Mucosa of descending colon (tissue), 3 donors: ENCODE results near the gene NUDCD3. TPM values are rescaled to one million over a fixed set of nuclear protein-coding genes. Genes with fewer than 3 reads are reported as not detected.

Source experiments
- ATAC-seq: fragments of 200-7000 bp; cut with Tn5 transposase; one replicate; pipeline ENCODE4 v1.9.1; 2020; ENCODE audit warnings: mild to moderate bottlenecking, moderate library complexity
- DNase-seq, 3 donors: peaks; one replicate each; pipeline ENCODE4 v3.0.0-alpha.2; 2020
- H3K36me3 ChIP-seq: fragments of 200-600 bp; one replicate; pipeline ENCODE4 v1.8.0; 2021; ENCODE audit warnings: low read depth, mild to moderate bottlenecking
- H3K4me1 ChIP-seq: fragments of 200-600 bp; one replicate; pipeline ENCODE4 v1.8.0; 2021; ENCODE audit warnings: low read depth, mild to moderate bottlenecking
- H3K4me3 ChIP-seq: fragments of 200-600 bp; one replicate; pipeline ENCODE4 v1.8.0; 2021; ENCODE audit warnings: mild to moderate bottlenecking
- H3K9me3 ChIP-seq: fragments of 200-600 bp; one replicate; pipeline ENCODE4 v1.8.0; 2021; ENCODE audit warnings: mild to moderate bottlenecking
- intact Hi-C, 2 donors: fragments of 100-400 bp; cut with DNase I in 1 of 2; cut with micrococcal nuclease in 1 of 2; formaldehyde crosslinking; loops; one replicate each; pipeline versions ENCODE4 v1.11.0 to v1.11.1; 2022; cut with DNase I, micrococcal nuclease
- total RNA-seq, 3 donors: library from RNA; stranded (reverse); fragmentation: NEBNext Ultra II Directional in 2 of 3; extraction: Animal tissue kit (Norgen Biotek cat#: 25700) in 2 of 3; gene quantifications; one replicate each; pipeline versions ENCODE4 v1.2.1 to v1.2.4, GENCODE V29; 2021 to 2023
- TF ChIP-seq, protein P1 (sequence below): fragments of 200-600 bp; IDR thresholded peaks from one replicate; pipeline ENCODE4 v1.8.0; 2022; ENCODE audit warnings: antibody characterized with exemption, mild to moderate bottlenecking
- donor health status: DM: no; HTN: no; CAD: no; lungs with moderate emphysema.
- donor health status: DM: no; HTN: no; CAD: no.
- donor health status: DM: no; HTN: yes; CAD: no.

Gene NUDCD3
- total RNA-seq, 3 donors from 2014 or later, result 66.3 to 108 (median 76.0) TPM

DNA sequence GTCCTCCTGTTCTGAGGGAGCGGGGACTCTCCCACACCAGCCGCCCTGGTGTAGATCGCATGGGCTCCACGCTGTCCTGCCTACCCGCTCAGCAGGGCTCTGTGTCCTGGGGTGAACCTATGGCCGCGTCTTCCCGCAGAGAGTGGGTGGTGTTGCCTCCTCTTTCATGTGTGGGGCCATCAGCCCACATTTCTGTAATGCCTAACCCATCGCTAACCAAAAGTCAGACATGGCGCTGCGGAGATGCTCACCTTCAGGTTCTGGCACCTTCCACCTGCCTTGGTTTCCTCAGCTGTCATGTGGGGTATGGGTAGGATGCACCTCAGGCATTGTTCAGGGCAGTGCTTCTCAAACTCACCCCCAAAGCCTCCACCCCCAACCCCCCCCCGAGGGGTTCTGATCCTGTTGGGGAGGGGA lies 114.5 kb downstream of the NUDCD3 start:
- Histone ChIP-seq H3K4me3 (no peak overlapping the region), H3K4me1 (no peaks in the 10 kb centered on the region), H3K36me3 (no peaks in the 10 kb centered on the region), H3K9me3 (no peaks in the 10 kb centered on the region)
- intact Hi-C loops, result no loop called here
- TF ChIP-seq, protein P1, sequence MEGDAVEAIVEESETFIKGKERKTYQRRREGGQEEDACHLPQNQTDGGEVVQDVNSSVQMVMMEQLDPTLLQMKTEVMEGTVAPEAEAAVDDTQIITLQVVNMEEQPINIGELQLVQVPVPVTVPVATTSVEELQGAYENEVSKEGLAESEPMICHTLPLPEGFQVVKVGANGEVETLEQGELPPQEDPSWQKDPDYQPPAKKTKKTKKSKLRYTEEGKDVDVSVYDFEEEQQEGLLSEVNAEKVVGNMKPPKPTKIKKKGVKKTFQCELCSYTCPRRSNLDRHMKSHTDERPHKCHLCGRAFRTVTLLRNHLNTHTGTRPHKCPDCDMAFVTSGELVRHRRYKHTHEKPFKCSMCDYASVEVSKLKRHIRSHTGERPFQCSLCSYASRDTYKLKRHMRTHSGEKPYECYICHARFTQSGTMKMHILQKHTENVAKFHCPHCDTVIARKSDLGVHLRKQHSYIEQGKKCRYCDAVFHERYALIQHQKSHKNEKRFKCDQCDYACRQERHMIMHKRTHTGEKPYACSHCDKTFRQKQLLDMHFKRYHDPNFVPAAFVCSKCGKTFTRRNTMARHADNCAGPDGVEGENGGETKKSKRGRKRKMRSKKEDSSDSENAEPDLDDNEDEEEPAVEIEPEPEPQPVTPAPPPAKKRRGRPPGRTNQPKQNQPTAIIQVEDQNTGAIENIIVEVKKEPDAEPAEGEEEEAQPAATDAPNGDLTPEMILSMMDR, result no peak
- DNase-seq (no peak), ATAC-seq (no peak)

DNA sequence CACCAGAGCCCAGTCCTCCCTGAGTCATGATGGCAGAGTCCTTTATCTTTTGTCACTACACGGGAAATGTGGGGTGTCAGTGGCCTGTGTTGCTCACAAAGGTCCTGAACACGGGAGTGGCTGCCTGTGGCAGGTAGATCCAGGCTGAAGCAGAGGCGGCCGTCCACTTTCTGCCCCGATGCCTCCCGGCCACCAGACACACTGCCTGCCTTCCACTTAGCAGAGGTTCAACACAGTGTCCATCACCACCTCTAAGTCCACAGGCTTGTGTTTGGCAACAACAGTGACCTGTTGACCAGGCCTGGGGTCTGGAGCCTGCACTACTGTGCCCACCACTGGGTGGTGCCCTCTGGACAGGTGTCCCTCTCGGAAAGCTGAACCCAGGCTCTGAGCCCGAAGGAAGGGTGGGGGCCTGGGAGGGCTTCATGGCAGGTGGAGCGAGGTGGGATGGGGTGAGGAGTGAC lies 115.2 kb downstream of the NUDCD3 start:
- no peak overlapping the region for H3K4me3 ChIP-seq
- H3K36me3 ChIP-seq, result no peaks in the 10 kb centered on the region
- ATAC-seq (peak; percentile 8), DNase-seq (no peak)
- no peaks in the 10 kb centered on the region for H3K4me1 ChIP-seq
- TF ChIP-seq, protein P1, result no peak
- intact Hi-C loops, result no loop called here
- H3K9me3 ChIP-seq, result no peaks in the 10 kb centered on the region

DNA sequence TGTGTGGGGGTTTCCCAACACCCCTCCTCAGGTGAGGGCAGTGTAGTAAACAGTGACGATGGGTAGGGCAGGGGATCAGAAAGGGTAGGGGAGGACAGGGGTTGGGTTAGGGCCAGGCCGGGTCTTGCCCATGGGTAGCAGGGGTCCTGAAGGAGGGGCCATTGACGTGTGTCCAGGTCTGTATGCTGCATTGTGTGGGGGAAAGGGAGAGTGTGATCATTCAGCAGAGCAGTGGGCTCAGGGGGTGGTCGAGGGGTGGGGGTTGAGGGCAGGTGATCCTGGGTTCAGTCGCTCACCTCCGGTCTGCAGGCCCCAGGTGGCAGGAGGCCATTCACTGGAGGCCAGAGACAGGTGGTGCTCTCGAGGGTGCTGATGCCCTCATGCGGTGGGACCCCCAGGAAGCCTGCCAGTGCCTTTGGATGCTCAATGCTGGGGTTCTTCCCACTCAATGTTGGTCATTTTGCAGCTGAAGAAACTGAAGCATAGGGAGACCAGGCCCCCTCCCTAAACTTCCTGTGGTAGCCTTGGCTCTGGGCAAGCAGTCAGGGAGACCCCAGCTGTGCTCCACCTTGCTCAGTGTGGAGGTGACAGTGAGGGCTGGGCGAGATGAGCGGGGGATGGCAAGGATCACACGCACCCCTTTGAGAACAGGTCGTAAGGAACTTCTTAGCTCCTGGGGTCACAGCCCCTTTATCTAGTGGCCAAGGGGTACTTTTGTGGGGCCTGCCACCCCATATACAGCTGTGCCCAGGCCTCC lies 116.3 kb downstream of the NUDCD3 start:
- Histone ChIP-seq H3K9me3 (no peaks in the 10 kb centered on the region), H3K36me3 (no peaks in the 10 kb centered on the region), H3K4me3 (no peak overlapping the region), H3K4me1 (no peaks in the 10 kb centered on the region)
- DNase-seq (no peak), ATAC-seq (no peak)
- TF ChIP-seq, protein P1, result no peak
- intact Hi-C loops, result no loop called here

DNA sequence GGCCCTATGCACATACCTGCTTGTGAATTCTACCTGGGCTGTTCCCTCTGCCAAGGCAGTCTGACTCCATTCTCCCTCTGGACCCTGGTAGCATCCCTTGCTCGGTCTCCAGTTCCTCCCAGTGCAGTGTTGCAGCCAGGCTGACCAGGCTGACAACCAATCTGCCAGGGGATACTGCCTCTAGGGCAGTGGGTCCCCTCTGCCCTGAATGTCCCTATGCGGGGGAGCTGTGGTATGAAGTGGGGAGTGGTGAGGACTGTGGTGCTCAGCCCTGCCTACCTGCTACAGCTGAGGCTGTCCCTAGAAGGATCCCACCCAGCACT lies 117.1 kb downstream of the NUDCD3 start:
- no peak for DNase-seq
- no peaks in the 10 kb centered on the region for H3K36me3 ChIP-seq
- intact Hi-C loops, result no loop called here
- H3K4me1 ChIP-seq, result no peaks in the 10 kb centered on the region
- H3K4me3 ChIP-seq, result no peak overlapping the region
- ATAC-seq, result no peak
- H3K9me3 ChIP-seq, result no peaks in the 10 kb centered on the region
- TF ChIP-seq, protein P1, result no peak

DNA sequence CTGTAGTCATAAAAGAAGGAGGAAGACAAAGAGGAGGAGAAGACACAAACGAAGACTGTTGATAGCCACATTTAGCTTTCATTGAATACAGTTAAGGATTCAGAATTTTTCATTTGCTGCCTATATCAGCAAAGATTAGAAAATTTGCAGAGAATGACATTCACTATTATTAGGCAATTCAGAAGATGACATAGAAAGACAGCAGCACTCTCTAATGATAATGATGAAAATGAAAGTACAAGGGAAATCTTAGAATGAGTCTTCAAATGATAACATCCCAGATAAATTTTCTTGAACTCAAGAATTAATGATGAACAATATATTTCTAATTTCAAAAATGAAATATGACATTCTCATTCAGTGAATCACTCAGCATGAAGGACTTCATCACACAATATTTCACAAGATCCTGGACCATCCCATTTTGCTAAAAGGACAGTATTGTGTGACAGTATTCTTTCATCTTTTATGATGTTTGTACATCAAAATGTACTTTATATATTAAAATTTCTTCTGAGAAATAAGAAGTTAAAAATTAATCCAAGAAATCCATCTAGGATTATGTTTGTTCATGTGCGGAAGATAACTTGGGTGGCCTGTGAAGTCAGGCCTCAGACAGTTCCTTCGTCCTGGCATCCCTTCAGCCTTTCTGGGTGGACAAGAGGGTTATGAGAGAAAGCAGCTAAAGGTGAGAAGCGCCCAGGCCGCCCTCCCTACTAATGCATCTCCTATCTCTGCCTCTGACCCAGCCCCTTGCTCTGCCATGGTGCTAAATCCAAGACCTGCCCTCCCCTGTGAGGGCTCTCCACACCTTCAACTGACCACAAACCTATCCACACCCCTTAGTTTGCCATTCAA lies 117.7 kb downstream of the NUDCD3 start:
- Histone ChIP-seq H3K36me3 (no peaks in the 10 kb centered on the region), H3K4me1 (no peaks in the 10 kb centered on the region), H3K4me3 (no peak overlapping the region), H3K9me3 (no peaks in the 10 kb centered on the region)
- DNase-seq, result no peak
- ATAC-seq, result no peak
- intact Hi-C loops, result no loop called here
- TF ChIP-seq, protein P1, result no peak
